Measurements from ENCODE around the gene L3MBTL4. TPM values are rescaled to one million over a fixed set of nuclear protein-coding genes. Genes with fewer than 3 reads are reported as not detected.

Gene L3MBTL4
- total RNA-seq, 1 donor from 2014 or later: under 0.01 TPM

DNA sequence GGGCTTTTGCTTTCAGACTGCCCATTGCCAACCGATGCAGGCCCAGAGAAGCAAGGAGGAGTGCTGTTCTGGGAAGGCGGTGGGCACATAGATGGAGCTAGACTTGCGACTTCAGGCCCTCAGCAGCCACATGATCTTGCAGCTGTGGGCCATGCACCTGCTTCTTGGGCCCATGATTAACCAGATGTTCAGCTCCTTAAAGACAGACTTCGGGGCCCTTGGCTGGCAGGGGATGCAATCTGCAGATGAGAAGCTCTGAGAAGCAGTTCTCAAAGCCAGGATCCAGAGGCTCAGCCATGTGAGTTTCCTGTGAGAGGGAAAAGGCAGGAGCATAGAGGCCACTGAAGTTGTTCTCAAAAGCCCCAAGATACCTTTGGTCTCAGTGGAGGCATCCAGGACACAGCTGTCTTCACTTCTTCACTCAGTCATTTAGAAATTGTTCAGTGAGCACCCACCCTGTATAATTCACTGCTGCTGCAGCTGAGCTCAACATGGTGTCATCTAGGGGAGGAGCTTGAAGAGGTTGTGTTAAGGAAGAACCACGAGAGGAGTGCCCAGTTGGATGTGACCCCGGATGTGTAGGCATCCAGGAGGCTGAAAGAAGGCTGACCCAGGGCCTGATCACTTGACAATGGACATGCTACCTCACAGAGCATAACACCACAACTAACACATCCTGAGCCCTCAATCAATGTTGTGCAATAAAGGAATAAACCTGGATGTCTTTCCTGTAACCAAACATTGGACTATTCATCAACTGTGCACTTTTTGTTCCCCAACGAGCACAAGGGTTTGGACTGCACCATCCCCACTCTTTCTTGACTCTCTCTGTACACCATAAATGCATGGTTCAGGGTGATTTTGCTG, 474.7 kb downstream of the L3MBTL4 start:
- no peak for FAIRE-seq
- TF ChIP-seq, protein P1, sequence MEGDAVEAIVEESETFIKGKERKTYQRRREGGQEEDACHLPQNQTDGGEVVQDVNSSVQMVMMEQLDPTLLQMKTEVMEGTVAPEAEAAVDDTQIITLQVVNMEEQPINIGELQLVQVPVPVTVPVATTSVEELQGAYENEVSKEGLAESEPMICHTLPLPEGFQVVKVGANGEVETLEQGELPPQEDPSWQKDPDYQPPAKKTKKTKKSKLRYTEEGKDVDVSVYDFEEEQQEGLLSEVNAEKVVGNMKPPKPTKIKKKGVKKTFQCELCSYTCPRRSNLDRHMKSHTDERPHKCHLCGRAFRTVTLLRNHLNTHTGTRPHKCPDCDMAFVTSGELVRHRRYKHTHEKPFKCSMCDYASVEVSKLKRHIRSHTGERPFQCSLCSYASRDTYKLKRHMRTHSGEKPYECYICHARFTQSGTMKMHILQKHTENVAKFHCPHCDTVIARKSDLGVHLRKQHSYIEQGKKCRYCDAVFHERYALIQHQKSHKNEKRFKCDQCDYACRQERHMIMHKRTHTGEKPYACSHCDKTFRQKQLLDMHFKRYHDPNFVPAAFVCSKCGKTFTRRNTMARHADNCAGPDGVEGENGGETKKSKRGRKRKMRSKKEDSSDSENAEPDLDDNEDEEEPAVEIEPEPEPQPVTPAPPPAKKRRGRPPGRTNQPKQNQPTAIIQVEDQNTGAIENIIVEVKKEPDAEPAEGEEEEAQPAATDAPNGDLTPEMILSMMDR (IDR thresholded peaks at IDR 0.05; ENCODE audit: insufficient read depth, low read length, severe bottlenecking): no peak
- H3K4me3 ChIP-seq (ENCODE audit: low read depth, low read length): no peak overlapping the region

DNA sequence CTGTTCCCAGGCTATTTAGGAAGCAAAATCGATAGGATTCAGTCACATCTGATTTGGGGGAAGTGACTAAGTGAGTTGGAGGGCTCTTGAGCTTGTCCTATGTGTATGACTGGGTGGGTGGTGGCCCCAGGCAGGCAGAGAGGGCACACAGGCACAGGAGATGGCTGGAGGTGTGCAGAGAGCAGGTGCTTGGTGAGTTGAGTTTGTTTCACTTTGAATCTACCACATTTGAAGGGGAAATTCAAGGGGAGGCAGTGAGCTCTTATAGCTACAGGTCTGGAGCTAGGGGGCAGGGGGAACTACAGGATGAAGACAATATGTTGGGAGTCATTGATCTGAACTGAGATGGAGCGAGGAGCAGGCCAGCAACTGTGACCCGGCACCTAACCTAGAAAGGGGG, 476.9 kb downstream of the L3MBTL4 start:
- Histone ChIP-seq H3K4me3 (ENCODE audit: low read depth, low read length) (no peak overlapping the region), H3K27me3 (ENCODE audit: control insufficient read depth, insufficient read depth, low read length) (no peaks in the 10 kb centered on the region), H3K36me3 (ENCODE audit: control insufficient read depth, insufficient read depth, low read length) (no peaks in the 10 kb centered on the region)
- TF ChIP-seq, protein P1 (IDR thresholded peaks at IDR 0.05; ENCODE audit: insufficient read depth, low read length, severe bottlenecking): no peak
- no peak for DNase-seq (ENCODE audit: low read depth)
- no peak for FAIRE-seq

More for the DNA sequence above, 474.7 kb downstream of the L3MBTL4 start:
- DNase-seq (ENCODE audit: low read depth): no peak
- Histone ChIP-seq H3K36me3 (ENCODE audit: control insufficient read depth, insufficient read depth, low read length) (no peaks in the 10 kb centered on the region), H3K27me3 (ENCODE audit: control insufficient read depth, insufficient read depth, low read length) (no peaks in the 10 kb centered on the region)

DNA sequence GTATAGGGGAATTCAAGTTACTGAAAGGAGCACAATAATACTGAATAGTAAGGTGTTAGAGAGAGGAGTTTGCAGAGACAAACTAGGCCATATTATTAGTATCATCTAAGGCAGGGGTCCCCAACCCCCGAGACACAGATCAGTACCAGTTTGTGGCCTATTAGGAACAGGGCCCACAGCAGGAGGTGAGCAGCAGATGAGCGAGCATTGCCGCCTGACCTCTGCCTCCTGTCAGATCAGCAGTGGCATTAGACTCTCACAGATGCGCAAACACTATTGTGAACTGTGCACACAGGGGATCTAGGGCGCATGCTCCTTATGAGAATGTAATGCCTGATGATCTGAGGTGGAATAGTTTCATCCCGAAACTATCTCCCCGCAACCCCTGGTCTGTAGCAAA, 477.6 kb downstream of the L3MBTL4 start:
- Histone ChIP-seq H3K27me3 (ENCODE audit: control insufficient read depth, insufficient read depth, low read length) (no peaks in the 10 kb centered on the region), H3K36me3 (ENCODE audit: control insufficient read depth, insufficient read depth, low read length) (no peaks in the 10 kb centered on the region), H3K4me3 (ENCODE audit: low read depth, low read length) (no peak overlapping the region)
- DNase-seq (ENCODE audit: low read depth) (no peak), FAIRE-seq (no peak)
- TF ChIP-seq, protein P1 (IDR thresholded peaks at IDR 0.05; ENCODE audit: insufficient read depth, low read length, severe bottlenecking): no peak

DNA sequence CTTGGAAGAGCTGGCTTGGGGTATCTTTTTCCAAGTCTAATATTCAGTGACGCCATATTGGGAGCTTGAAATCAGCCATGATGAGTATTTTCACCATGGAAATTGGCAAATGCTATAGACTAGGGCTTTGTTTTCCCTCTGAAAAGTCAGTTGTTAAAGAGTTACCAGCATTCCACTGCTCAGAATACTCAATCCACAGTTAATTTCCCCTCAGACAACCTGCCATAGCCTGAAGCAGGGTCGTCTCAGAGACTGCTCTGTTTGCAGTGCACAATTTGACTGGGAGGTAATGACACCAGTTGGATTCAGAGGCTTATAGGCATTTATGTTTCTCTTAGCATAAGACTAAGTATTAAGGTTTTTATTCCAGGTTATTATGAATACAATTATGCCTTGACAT, 483.9 kb downstream of the L3MBTL4 start:
- H3K4me3 ChIP-seq (ENCODE audit: low read depth, low read length): no peak overlapping the region
- no peaks in the 10 kb centered on the region for H3K27me3 ChIP-seq (ENCODE audit: control insufficient read depth, insufficient read depth, low read length)
- DNase-seq (ENCODE audit: low read depth) (no peak), FAIRE-seq (no peak)
- no peaks in the 10 kb centered on the region for H3K36me3 ChIP-seq (ENCODE audit: control insufficient read depth, insufficient read depth, low read length)
- TF ChIP-seq, protein P1 (IDR thresholded peaks at IDR 0.05; ENCODE audit: insufficient read depth, low read length, severe bottlenecking): no peak

DNA sequence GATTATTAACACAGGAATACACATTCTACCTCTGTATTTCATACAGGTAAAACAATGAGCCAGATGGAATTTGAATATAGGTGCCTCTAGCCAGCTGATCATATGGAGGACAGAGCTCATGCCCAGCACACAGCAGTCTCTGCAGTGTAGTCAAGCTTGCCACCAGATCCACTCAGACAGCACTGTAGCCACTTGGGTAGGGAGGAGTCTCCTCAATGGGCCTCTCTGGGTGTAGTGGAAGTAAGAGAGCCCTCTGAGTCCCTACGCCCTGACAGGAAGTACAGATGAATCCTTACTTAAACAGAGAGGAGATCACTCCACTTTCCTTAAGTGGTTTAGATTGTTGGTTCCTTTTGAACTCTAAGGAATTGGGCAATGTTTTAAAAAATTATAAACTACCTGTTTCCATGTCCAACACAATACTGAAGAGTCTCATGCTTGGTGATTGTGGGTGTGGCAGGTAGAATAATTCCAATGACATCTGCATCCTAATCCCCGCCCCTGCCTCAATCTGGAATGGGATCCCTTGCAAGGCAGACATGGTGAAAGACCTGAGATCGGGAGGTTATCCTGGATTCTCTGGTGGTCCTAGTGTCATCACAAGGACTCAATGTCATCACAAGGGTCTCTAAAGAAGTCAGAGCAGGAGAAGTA, 496.4 kb downstream of the L3MBTL4 start:
- Histone ChIP-seq H3K4me3 (ENCODE audit: low read depth, low read length) (no peak overlapping the region), H3K27me3 (ENCODE audit: control insufficient read depth, insufficient read depth, low read length) (no peaks in the 10 kb centered on the region), H3K36me3 (ENCODE audit: control insufficient read depth, insufficient read depth, low read length) (no peaks in the 10 kb centered on the region)
- no peak for DNase-seq (ENCODE audit: low read depth)
- FAIRE-seq: no peak
- TF ChIP-seq, protein P1 (IDR thresholded peaks at IDR 0.05; ENCODE audit: insufficient read depth, low read length, severe bottlenecking): no peak
